22Rv1 (cell line): ENCODE data around the gene FKBP2.

Experiments used
- ZFX ChIP-seq: fragments of 450-650 bp; IDR thresholded peaks from 2 replicates; pipeline ENCODE4 v1.6.1; 2017; ENCODE audit warnings: antibody characterized with exemption, borderline replicate concordance
- TF ChIP-seq, protein P1 (sequence below): fragments of 450-650 bp; IDR thresholded peaks from 2 replicates; pipeline ENCODE4 v1.5.1; 2017; ENCODE audit warnings: mild to moderate bottlenecking

DNA sequence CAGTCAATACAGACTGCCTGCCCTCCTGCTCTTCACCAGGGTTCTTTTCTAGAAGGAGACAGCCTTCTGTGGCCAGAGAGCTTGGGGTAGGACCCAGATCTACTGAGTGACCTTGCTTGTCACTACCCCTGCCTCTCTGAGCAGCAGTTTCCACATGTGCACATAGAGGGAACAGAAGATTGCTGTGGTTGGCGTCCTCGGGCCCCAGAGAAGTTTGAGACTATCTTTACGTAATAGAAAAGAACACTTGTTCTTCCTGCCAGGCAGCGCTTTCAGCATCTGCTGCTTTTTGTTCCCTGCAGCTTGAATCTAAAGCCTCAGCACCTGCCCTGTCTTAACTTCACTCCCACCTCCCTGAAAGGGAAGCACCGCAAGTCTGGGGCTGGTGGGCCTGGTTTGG lies 1.9 kb upstream of the FKBP2 start:
- TF ChIP-seq, protein P1, sequence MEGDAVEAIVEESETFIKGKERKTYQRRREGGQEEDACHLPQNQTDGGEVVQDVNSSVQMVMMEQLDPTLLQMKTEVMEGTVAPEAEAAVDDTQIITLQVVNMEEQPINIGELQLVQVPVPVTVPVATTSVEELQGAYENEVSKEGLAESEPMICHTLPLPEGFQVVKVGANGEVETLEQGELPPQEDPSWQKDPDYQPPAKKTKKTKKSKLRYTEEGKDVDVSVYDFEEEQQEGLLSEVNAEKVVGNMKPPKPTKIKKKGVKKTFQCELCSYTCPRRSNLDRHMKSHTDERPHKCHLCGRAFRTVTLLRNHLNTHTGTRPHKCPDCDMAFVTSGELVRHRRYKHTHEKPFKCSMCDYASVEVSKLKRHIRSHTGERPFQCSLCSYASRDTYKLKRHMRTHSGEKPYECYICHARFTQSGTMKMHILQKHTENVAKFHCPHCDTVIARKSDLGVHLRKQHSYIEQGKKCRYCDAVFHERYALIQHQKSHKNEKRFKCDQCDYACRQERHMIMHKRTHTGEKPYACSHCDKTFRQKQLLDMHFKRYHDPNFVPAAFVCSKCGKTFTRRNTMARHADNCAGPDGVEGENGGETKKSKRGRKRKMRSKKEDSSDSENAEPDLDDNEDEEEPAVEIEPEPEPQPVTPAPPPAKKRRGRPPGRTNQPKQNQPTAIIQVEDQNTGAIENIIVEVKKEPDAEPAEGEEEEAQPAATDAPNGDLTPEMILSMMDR: no peak
- TF ChIP-seq ZFX: no peak
